NK-92 (cell line): ENCODE results near the gene LRRN2.

Source experiments
- DNase-seq: peaks from one replicate; lab custom pipeline; 2025; ENCODE audit not compliant: unreplicated experiment; lab: John Stamatoyannopoulos, UW

The LRRN2 gene

GRCh38 chr1:204602871-204603542 lies 82.5 kb downstream of the LRRN2 start:
- no peak for DNase-seq

GRCh38 chr1:204602111-204602579 lies 83.4 kb downstream of the LRRN2 start:
- no peak for DNase-seq

- no peak for DNase-seq
These were observed 84.6 kb downstream of the LRRN2 start for GRCh38 chr1:204600968-204601367.

- DNase-seq: no peak
These were observed 85.3 kb downstream of the LRRN2 start for GRCh38 chr1:204600203-204600602.

GRCh38 chr1:204599596-204599995 lies 85.9 kb downstream of the LRRN2 start:
- DNase-seq: no peak

- DNase-seq: no peak
These were observed 86.4 kb downstream of the LRRN2 start for GRCh38 chr1:204599098-204599497.

- DNase-seq: no peak
These were observed 87.1 kb downstream of the LRRN2 start for GRCh38 chr1:204598319-204598969.

- no peak for DNase-seq
These were observed 93.1 kb downstream of the LRRN2 start for GRCh38 chr1:204592246-204592948.

- DNase-seq: no peak
These were observed 94.0 kb downstream of the LRRN2 start for GRCh38 chr1:204591473-204592090.

GRCh38 chr1:204589409-204590038 lies 96.0 kb downstream of the LRRN2 start:
- no peak for DNase-seq

- no peak for DNase-seq
These were observed 96.7 kb downstream of the LRRN2 start for GRCh38 chr1:204588826-204589225.

- DNase-seq: no peak
These were observed 97.9 kb downstream of the LRRN2 start for GRCh38 chr1:204587621-204588020.

GRCh38 chr1:204584699-204585372 lies 100.7 kb downstream of the LRRN2 start:
- no peak for DNase-seq

GRCh38 chr1:204583909-204584632 lies 101.5 kb downstream of the LRRN2 start:
- DNase-seq: no peak

GRCh38 chr1:204581759-204582158 lies 103.8 kb downstream of the LRRN2 start:
- no peak for DNase-seq

GRCh38 chr1:204580862-204581261 lies 104.7 kb downstream of the LRRN2 start:
- no peak for DNase-seq

- no peak for DNase-seq
These were observed 105.9 kb downstream of the LRRN2 start for GRCh38 chr1:204579681-204580080.

GRCh38 chr1:204578867-204579664 lies 106.5 kb downstream of the LRRN2 start:
- DNase-seq: no peak

GRCh38 chr1:204577794-204578478 lies 107.6 kb downstream of the LRRN2 start:
- DNase-seq: no peak
